CD4-positive, alpha-beta T cell treated with Interferon alpha-2 for 1 hour (primary cell): Measurements from ENCODE around the gene SYP.
A peak's percentile ranks its signal among the peaks of the same experiment; 100 is the strongest.

Source experiments
- DNase-seq, 2 donors: peaks; one replicate each; pipeline ENCODE4 v3.0.0-alpha.2; 2020 to 2022

Gene SYP

GRCh38 chrX:49199906-49200771 lies at the start of gene SYP:
SYP (minus strand) TSS chrX:49200193; CDS start chrX:49200186, 7 bp downstream.
- DNase-seq, result peak; percentile 88 to 92

GRCh38 chrX:49249616-49250015 lies 49.6 kb upstream of the SYP start:
- no peak for DNase-seq

GRCh38 chrX:49249071-49249470 lies 49.1 kb upstream of the SYP start:
- DNase-seq, result no peak

- no peak for DNase-seq
These were observed 48.2 kb upstream of the SYP start for GRCh38 chrX:49247916-49248811.

- no peak for DNase-seq
These were observed 47.4 kb upstream of the SYP start for GRCh38 chrX:49247346-49247745.

GRCh38 chrX:49246541-49246940 lies 46.5 kb upstream of the SYP start:
- DNase-seq, result no peak

- no peak for DNase-seq
These were observed 44.2 kb upstream of the SYP start for GRCh38 chrX:49244207-49244606.

GRCh38 chrX:49243166-49243565 lies 43.2 kb upstream of the SYP start:
- no peak for DNase-seq

- no peak for DNase-seq
These were observed 42.6 kb upstream of the SYP start for GRCh38 chrX:49242545-49243066.

- no peak for DNase-seq
These were observed 38.7 kb upstream of the SYP start for GRCh38 chrX:49238735-49239134.

GRCh38 chrX:49237060-49237459 lies 37.1 kb upstream of the SYP start:
- peak in 1 of 2 donors; percentile 15 for DNase-seq

- DNase-seq, result no peak
These were observed 34.0 kb upstream of the SYP start for GRCh38 chrX:49233887-49234555.

- no peak for DNase-seq
These were observed 33.2 kb upstream of the SYP start, which contains the start of gene CACNA1F for GRCh38 chrX:49233176-49233575. CACNA1F (minus strand) TSS chrX:49233340; CDS start chrX:49233309, 31 bp downstream.

GRCh38 chrX:49232525-49232924 lies 32.5 kb upstream of the SYP start:
- DNase-seq, result no peak

- no peak for DNase-seq
These were observed 31.5 kb upstream of the SYP start for GRCh38 chrX:49231333-49232000.

- DNase-seq, result peak; percentile 67 to 70
These were observed 30.7 kb upstream of the SYP start for GRCh38 chrX:49230500-49231232.

- no peak for DNase-seq
These were observed 28.2 kb upstream of the SYP start for GRCh38 chrX:49228185-49228584.

- DNase-seq, result no peak
These were observed 27.7 kb upstream of the SYP start for GRCh38 chrX:49227726-49228125.

GRCh38 chrX:49226946-49227345 lies 27.0 kb upstream of the SYP start:
- no peak for DNase-seq

- DNase-seq, result no peak
These were observed 25.9 kb upstream of the SYP start for GRCh38 chrX:49225858-49226257.

GRCh38 chrX:49221868-49222267 lies 21.9 kb upstream of the SYP start:
- no peak for DNase-seq

- no peak for DNase-seq
These were observed 20.1 kb upstream of the SYP start for GRCh38 chrX:49220100-49220499.
